ENCODE data around the gene PPEF2.
"Not testable (repeated sequence)": the region's sequence is repeated elsewhere in the genome, so short reads cannot be mapped to it uniquely, and the experiment has no call there.

Gene PPEF2

DNA sequence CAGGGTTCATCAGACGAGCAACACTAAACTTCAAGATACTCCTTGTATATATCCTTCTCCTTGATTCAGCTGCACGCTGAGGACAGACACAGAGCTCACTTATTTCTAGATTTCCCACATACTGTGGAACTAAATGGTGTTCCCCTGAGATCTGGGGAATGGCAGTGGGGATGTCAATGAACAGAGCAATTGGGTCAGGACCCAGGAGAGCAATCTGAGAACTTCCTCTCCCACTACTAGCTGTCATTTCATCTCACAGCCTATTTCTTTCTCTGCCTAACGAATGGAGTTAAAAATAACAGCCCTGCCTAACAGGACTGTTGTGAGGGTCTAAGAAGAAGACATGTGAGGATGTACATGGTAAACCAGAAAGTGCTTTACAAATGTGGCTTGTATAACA is 27.9 kb upstream of the PPEF2 start:
- Histone ChIP-seq H3K4me1 (ENCODE audit: low read length) (no peaks in the 10 kb centered on the region), H3K36me3 (replicated peaks; ENCODE audit: insufficient read depth, low read length) (no peaks in the 10 kb centered on the region), H3F3A (ENCODE audit: insufficient read depth, low read length) (no peaks in the 10 kb centered on the region), H3K4me2 (ENCODE audit: low read depth, low read length) (no peak overlapping the region), H4K20me1 (ENCODE audit: insufficient read depth, low read length) (no peaks in the 10 kb centered on the region), H3K27ac (ENCODE audit: low read length) (no peak overlapping the region), H3K4me3 (ENCODE audit: low read length) (no peak overlapping the region), H3K79me2 (ENCODE audit: low read length) (no peaks in the 10 kb centered on the region), H2AFZ (ENCODE audit: low read length) (no peak overlapping the region), H3K9me2 (replicated peaks; ENCODE audit: insufficient read depth, low read length) (no peaks in the 10 kb centered on the region), H3K9me3 (replicated peaks; ENCODE audit: insufficient read depth, low read length) (no peaks in the 10 kb centered on the region), H3K9ac (ENCODE audit: low read length) (no peak overlapping the region), H3K27me3 (replicated peaks; ENCODE audit: insufficient read depth, low read length) (no peaks in the 10 kb centered on the region)
- DNase-seq: no peak
- no peak for TF ChIP-seq EZH2 (optimal IDR thresholded peaks at IDR 0.05; ENCODE audit: low read depth, low read length)
- TF ChIP-seq, protein P1, sequence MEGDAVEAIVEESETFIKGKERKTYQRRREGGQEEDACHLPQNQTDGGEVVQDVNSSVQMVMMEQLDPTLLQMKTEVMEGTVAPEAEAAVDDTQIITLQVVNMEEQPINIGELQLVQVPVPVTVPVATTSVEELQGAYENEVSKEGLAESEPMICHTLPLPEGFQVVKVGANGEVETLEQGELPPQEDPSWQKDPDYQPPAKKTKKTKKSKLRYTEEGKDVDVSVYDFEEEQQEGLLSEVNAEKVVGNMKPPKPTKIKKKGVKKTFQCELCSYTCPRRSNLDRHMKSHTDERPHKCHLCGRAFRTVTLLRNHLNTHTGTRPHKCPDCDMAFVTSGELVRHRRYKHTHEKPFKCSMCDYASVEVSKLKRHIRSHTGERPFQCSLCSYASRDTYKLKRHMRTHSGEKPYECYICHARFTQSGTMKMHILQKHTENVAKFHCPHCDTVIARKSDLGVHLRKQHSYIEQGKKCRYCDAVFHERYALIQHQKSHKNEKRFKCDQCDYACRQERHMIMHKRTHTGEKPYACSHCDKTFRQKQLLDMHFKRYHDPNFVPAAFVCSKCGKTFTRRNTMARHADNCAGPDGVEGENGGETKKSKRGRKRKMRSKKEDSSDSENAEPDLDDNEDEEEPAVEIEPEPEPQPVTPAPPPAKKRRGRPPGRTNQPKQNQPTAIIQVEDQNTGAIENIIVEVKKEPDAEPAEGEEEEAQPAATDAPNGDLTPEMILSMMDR (IDR thresholded peaks at IDR 0.05; ENCODE audit: low read length): no peak
- TF ChIP-seq EZH2phosphoT487 (IDR thresholded peaks at IDR 0.05; ENCODE audit: low read length): no peak

DNA sequence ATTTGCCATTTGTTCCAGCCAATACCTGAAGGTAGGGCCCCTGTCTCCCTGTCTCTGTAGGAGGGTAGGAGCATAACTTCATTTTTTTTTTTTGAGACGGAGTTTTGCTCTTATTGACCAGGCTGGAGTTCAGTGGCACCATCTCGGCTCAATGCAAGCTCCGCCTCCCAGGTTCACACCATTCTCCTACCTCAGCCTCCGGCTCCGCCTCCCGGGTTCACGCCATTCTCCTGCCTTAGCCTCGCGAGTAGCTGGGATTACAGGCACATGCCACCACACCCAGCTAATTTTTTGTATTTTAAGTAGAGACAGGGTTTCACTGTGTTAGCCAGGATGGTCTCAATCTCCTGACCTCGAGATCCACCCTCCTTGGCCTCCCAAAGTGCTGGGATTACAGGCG is 22.7 kb upstream of the PPEF2 start:
- not testable (repeated sequence) for H3K27ac ChIP-seq (ENCODE audit: low read length); H3K36me3 ChIP-seq (replicated peaks; ENCODE audit: insufficient read depth, low read length); H3K4me2 ChIP-seq (ENCODE audit: low read depth, low read length); H3K27me3 ChIP-seq (replicated peaks; ENCODE audit: insufficient read depth, low read length); H3K79me2 ChIP-seq (ENCODE audit: low read length); H3K4me1 ChIP-seq (ENCODE audit: low read length); H3K9me3 ChIP-seq (replicated peaks; ENCODE audit: insufficient read depth, low read length); H4K20me1 ChIP-seq (ENCODE audit: insufficient read depth, low read length); H3F3A ChIP-seq (ENCODE audit: insufficient read depth, low read length); H3K9ac ChIP-seq (ENCODE audit: low read length); H3K4me3 ChIP-seq (ENCODE audit: low read length); H3K9me2 ChIP-seq (replicated peaks; ENCODE audit: insufficient read depth, low read length); H2AFZ ChIP-seq (ENCODE audit: low read length); DNase-seq

DNA sequence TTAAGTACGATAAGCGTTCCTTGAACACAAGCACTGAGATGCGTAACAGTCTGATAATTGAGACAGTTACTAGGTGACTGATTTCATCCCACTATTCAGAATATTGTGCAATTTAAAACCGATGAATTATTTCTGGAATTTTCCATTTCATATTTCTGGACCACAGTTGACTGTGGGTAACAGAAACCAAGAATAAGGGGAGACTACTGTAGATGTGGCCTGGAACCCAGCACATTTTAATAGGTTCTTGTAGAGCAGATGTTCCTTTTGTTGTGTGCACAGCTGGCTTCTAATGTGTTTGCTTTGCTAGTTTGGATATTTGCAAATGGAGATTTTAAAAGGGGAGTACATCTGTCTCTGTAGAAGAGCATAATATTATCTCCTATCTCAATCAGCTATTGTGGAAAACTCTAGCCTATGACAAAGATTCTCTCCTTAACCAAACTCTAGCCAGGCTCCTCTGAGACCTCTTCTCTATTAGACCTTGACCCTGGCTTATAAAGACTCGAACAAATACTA is 22.1 kb upstream of the PPEF2 start:
- Histone ChIP-seq H3K9me2 (replicated peaks; ENCODE audit: insufficient read depth, low read length) (no peaks in the 10 kb centered on the region), H3K4me1 (ENCODE audit: low read length) (no peaks in the 10 kb centered on the region), H4K20me1 (ENCODE audit: insufficient read depth, low read length) (no peaks in the 10 kb centered on the region), H3K9ac (ENCODE audit: low read length) (no peak overlapping the region), H3K4me2 (ENCODE audit: low read depth, low read length) (no peak overlapping the region), H3K9me3 (replicated peaks; ENCODE audit: insufficient read depth, low read length) (no peaks in the 10 kb centered on the region), H3F3A (ENCODE audit: insufficient read depth, low read length) (no peaks in the 10 kb centered on the region), H3K36me3 (replicated peaks; ENCODE audit: insufficient read depth, low read length) (no peaks in the 10 kb centered on the region), H3K27ac (ENCODE audit: low read length) (no peak overlapping the region), H3K4me3 (ENCODE audit: low read length) (no peak overlapping the region), H2AFZ (ENCODE audit: low read length) (no peak overlapping the region), H3K79me2 (ENCODE audit: low read length) (no peaks in the 10 kb centered on the region), H3K27me3 (replicated peaks; ENCODE audit: insufficient read depth, low read length) (no peaks in the 10 kb centered on the region)
- no peak for DNase-seq
- TF ChIP-seq EZH2phosphoT487 (IDR thresholded peaks at IDR 0.05; ENCODE audit: low read length) (no peak), EZH2 (optimal IDR thresholded peaks at IDR 0.05; ENCODE audit: low read depth, low read length) (no peak)
- TF ChIP-seq, protein P1 (IDR thresholded peaks at IDR 0.05; ENCODE audit: low read length): no peak

DNA sequence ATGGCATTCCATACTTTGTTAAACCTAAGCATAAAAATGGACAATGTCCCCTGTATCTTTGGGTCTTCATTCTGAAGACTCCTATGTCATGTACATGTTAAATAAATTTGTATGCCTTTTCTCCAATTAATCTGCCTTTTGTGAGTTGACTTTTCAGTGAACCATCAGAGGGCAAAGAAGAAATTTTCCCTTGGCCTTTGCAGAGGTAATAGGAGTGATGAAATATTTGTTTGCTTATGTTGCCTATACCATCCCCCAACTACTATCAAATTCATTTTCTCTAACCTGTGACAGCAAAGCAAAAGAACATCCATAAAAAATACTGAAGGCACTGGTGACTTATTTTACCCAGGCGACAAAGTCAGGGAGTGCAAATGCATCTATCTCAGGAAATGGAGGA is 20.3 kb upstream of the PPEF2 start:
- no peak for DNase-seq
- H4K20me1 ChIP-seq (ENCODE audit: insufficient read depth, low read length): no peaks in the 10 kb centered on the region
- H3K27me3 ChIP-seq (replicated peaks; ENCODE audit: insufficient read depth, low read length): no peaks in the 10 kb centered on the region
- H3K4me1 ChIP-seq (ENCODE audit: low read length): no peaks in the 10 kb centered on the region
- H3F3A ChIP-seq (ENCODE audit: insufficient read depth, low read length): no peaks in the 10 kb centered on the region
- no peak overlapping the region for H3K4me3 ChIP-seq (ENCODE audit: low read length)
- no peak overlapping the region for H3K27ac ChIP-seq (ENCODE audit: low read length)
- H3K36me3 ChIP-seq (replicated peaks; ENCODE audit: insufficient read depth, low read length): no peaks in the 10 kb centered on the region
- H3K9ac ChIP-seq (ENCODE audit: low read length): no peak overlapping the region
- H3K4me2 ChIP-seq (ENCODE audit: low read depth, low read length): no peak overlapping the region
- H3K79me2 ChIP-seq (ENCODE audit: low read length): no peaks in the 10 kb centered on the region
- H3K9me3 ChIP-seq (replicated peaks; ENCODE audit: insufficient read depth, low read length): no peaks in the 10 kb centered on the region
- H3K9me2 ChIP-seq (replicated peaks; ENCODE audit: insufficient read depth, low read length): no peaks in the 10 kb centered on the region
- no peak for TF ChIP-seq EZH2 (optimal IDR thresholded peaks at IDR 0.05; ENCODE audit: low read depth, low read length)
- no peak overlapping the region for H2AFZ ChIP-seq (ENCODE audit: low read length)
